ENCODE measurements around the gene MEAK7. TPM values are rescaled to one million over a fixed set of nuclear protein-coding genes. Genes with fewer than 3 reads are reported as not detected.
A peak's percentile ranks its signal among the peaks of the same experiment; 100 is the strongest.

The MEAK7 gene
- total and polyA plus RNA-seq, 2 of the 8 experiments (the other 6 are each of a cell fraction or from before 2014, with no cell fraction given), result 9.6 to 19.6 TPM

DNA sequence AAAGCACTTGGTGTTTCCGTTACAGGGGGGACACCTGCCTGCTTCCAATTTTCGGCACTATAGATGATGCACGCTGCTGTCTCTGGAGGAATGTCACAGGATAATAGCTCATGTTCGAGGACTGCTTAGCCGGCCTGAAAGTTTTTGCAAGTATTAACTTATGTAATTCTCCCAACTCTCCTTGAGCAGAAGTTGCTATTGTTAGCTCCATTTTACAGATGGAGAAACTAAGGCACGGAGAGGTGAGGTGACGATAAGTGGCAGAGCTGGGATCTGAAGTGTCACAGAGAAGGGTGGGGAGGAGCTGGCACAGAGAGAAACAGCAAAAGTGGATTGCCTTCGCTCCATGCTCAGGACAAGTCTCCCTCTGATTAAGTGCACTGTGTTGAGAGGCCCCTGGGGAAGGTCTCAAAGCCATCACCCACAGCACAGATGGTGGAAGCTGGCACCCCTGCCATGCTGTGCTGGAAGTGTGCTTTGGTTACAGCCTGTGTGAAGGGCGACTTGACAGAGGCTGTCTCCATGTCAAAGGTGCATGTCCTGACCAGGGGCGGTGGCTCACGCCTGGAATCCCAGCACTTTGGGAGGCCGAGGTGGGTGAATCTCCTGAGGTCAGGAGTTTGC lies 40.8 kb upstream of the MEAK7 start:
- Histone ChIP-seq H3K4me2 (ENCODE audit: insufficient read depth in 1 of 2, low read depth in 2 of 2, low read length in 2 of 2) (no peak overlapping the region), H4K5ac (ENCODE audit: insufficient read length, low read depth, low read length) (no peak overlapping the region), H4K91ac (replicated peaks; ENCODE audit: insufficient read length, low read length) (no peak overlapping the region), H3K18ac (ENCODE audit: extremely low read depth, low read length) (no peak overlapping the region), H3K27me3 (replicated peaks in 1 of 4; ENCODE audit: control insufficient read depth in 3 of 4, extremely low read depth in 1 of 4, insufficient read depth in 3 of 4, low read length in 3 of 4) (peaks cover 0 to 3% (median 0%) of the 10 kb centered on the region in 4 experiments; a peak in 1 of 7 replicates), H2BK120ac (replicated peaks; ENCODE audit: low read depth, low read length) (no peak overlapping the region), H3K79me1 (ENCODE audit: low read depth, low read length) (no peaks in the 10 kb centered on the region; the same call in 1 of the 2 replicates), H3K23me2 (ENCODE audit: low read depth, low read length) (no peaks in the 10 kb centered on the region), H4K20me1 (replicated peaks in 1 of 2; ENCODE audit: control insufficient read depth in 1 of 2, insufficient read depth in 2 of 2, low read length in 2 of 2) (no peaks in the 10 kb centered on the region), H2AFZ (ENCODE audit: low read length) (no peak overlapping the region), H3K14ac (ENCODE audit: insufficient read length) (no peak overlapping the region), H3K27ac (ENCODE audit: low read depth, low read length) (no peak overlapping the region), H4K8ac (ENCODE audit: extremely low read depth, insufficient read depth, low read length) (no peak overlapping the region), H3K56ac (replicated peaks; ENCODE audit: insufficient read length, low read depth, low read length) (no peak overlapping the region), H3K4me3 (ENCODE audit: extremely low read depth in 1 of 4, insufficient read depth in 2 of 4, low read depth in 3 of 4, low read length in 4 of 4) (no peak overlapping the region), H2AK5ac (ENCODE audit: low read depth, low read length) (no peak overlapping the region), H3K4me1 (replicated peaks in 1 of 4; ENCODE audit: control insufficient read depth in 3 of 4, insufficient read depth in 4 of 4, low read length in 3 of 4) (peaks cover 0 to 23% (median 13%) of the 10 kb centered on the region in 4 experiments; a peak in 6 of 7 replicates), H3K9ac (replicated peaks in 1 of 4; ENCODE audit: extremely low read depth in 1 of 4, low read depth in 3 of 4, low read length in 3 of 4) (no peak overlapping the region), H2BK20ac (ENCODE audit: low read length) (0 out of 2 replicates have a peak overlapping the region, but pooled peaks have one; percentile 72), H3K79me2 (ENCODE audit: control insufficient read depth in 1 of 2, insufficient read depth in 2 of 2, low read length in 2 of 2) (no peaks in the 10 kb centered on the region), H2BK5ac (ENCODE audit: low read depth, low read length) (no peak overlapping the region), H2BK12ac (ENCODE audit: low read depth, low read length) (no peak overlapping the region), H3K4ac (replicated peaks; ENCODE audit: insufficient read length, low read depth, low read length) (no peak overlapping the region), H3K36me3 (ENCODE audit: control insufficient read depth in 2 of 4, insufficient read depth in 4 of 4, low read length in 3 of 4) (no peaks in the 10 kb centered on the region), H2BK15ac (ENCODE audit: low read length) (peak overlapping the region; percentile 46; the same call in 1 of the 2 replicates), H3K9me3 (ENCODE audit: insufficient read depth in 2 of 2, low read depth in 1 of 2, low read length in 1 of 2) (no peaks in the 10 kb centered on the region), H3K23ac (ENCODE audit: insufficient read length) (no peak overlapping the region)
- no peak for FAIRE-seq
- no peak for DNase-seq (ENCODE audit: low read depth in 1 of 2, low spot score in 2 of 2)
- CTCF ChIA-PET (ENCODE audit: partially characterized antibody), result interaction anchor here (0.9 to 2.2 kb wide), 2 partner anchors 12 to 34 kb away, joined by 3 to 6 read pairs; no protein-coding TSS in a partner anchor
- POLR2A ChIA-PET (ENCODE audit: partially characterized antibody), result interaction anchor here (1.0 to 1.2 kb wide), 3 partner anchors 8 to 14 kb away, joined by 3 to 4 read pairs (median 4); no protein-coding TSS in a partner anchor
- WGBS, 2 experiments (ENCODE audit: extremely low coverage in 1 of 2, insufficient coverage in 1 of 2, insufficient read length in 1 of 2, insufficient replicate concordance in 2 of 2, low coverage in 1 of 2, low lambda C conversion rate in 2 of 2, missing lambda C conversion rate in 1 of 2), result 81% methylated on average over 12 of the region's 12 CpGs; no CpG with 5 or more reads in 1 of the 2 experiments
- TF ChIP-seq RBBP5 (IDR thresholded peaks at IDR 0.05; ENCODE audit: borderline replicate concordance, low read depth, low read length) (no peak), CBX8 (IDR thresholded peaks at IDR 0.05; ENCODE audit: borderline replicate concordance, low read depth, low read length) (no peak), GTF2F1 (IDR thresholded peaks at IDR 0.05; ENCODE audit: borderline replicate concordance, low read depth, low read length) (no peak), ASH2L (IDR thresholded peaks at IDR 0.05; ENCODE audit: low read length) (no peak), SP2 (IDR thresholded peaks at IDR 0.05; ENCODE audit: low read length) (no peak), SP1 (IDR thresholded peaks at IDR 0.05; ENCODE audit: low read depth, low read length) (no peak), CHD2 (IDR thresholded peaks at IDR 0.05; ENCODE audit: low read length) (no peak), JUND (IDR thresholded peaks at IDR 0.05; ENCODE audit: low read length) (no peak), KDM4A (IDR thresholded peaks at IDR 0.05; ENCODE audit: low read depth, low read length, severe bottlenecking) (no peak), NRF1 (IDR thresholded peaks at IDR 0.05; ENCODE audit: low read depth, low read length) (no peak)
- TF ChIP-seq, protein P1, sequence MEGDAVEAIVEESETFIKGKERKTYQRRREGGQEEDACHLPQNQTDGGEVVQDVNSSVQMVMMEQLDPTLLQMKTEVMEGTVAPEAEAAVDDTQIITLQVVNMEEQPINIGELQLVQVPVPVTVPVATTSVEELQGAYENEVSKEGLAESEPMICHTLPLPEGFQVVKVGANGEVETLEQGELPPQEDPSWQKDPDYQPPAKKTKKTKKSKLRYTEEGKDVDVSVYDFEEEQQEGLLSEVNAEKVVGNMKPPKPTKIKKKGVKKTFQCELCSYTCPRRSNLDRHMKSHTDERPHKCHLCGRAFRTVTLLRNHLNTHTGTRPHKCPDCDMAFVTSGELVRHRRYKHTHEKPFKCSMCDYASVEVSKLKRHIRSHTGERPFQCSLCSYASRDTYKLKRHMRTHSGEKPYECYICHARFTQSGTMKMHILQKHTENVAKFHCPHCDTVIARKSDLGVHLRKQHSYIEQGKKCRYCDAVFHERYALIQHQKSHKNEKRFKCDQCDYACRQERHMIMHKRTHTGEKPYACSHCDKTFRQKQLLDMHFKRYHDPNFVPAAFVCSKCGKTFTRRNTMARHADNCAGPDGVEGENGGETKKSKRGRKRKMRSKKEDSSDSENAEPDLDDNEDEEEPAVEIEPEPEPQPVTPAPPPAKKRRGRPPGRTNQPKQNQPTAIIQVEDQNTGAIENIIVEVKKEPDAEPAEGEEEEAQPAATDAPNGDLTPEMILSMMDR (IDR thresholded peaks at IDR 0.05; ENCODE audit: control extremely low read depth in 1 of 3, insufficient read depth in 1 of 3, low read depth in 1 of 3, low read length in 3 of 3), result no peak
